ENCODE data around the gene NXPH4. TPM values are rescaled to one million over a fixed set of nuclear protein-coding genes. Genes with fewer than 3 reads are reported as not detected.

Gene NXPH4
- total RNA-seq, 1 donor from 2014 or later, result not detected

- no peak for TF ChIP-seq CTCF (IDR thresholded peaks at IDR 0.05; ENCODE audit: unreplicated experiment)
- no peak overlapping the region for H3K27ac Mint-ChIP-seq (ENCODE audit: unreplicated experiment)
- DNase-seq (ENCODE audit: low spot score), result peak; percentile 8
Measured at GRCh38 chr12:57236925-57237595, 20.5 kb downstream of the NXPH4 start.

GRCh38 chr12:57237596-57237931 lies 21.0 kb downstream of the NXPH4 start:
- Mint-ChIP-seq H3K4me1 (ENCODE audit: unreplicated experiment) (peaks cover 23% of the 10 kb centered on the region), H3K27ac (ENCODE audit: unreplicated experiment) (no peak overlapping the region), H3K36me3 (ENCODE audit: low read depth, unreplicated experiment) (peaks cover 35% of the 10 kb centered on the region), H3K27me3 (ENCODE audit: unreplicated experiment) (peaks cover 37% of the 10 kb centered on the region), H3K9me3 (ENCODE audit: unreplicated experiment) (no peaks in the 10 kb centered on the region), H3K4me3 (ENCODE audit: unreplicated experiment) (peak overlapping the region; percentile 71)
- no peak for TF ChIP-seq CTCF (IDR thresholded peaks at IDR 0.05; ENCODE audit: unreplicated experiment)
- DNase-seq (ENCODE audit: low spot score), result no peak

More at GRCh38 chr12:57236925-57237595, 20.5 kb downstream of the NXPH4 start:
- Mint-ChIP-seq H3K4me1 (ENCODE audit: unreplicated experiment) (peaks cover 23% of the 10 kb centered on the region), H3K4me3 (ENCODE audit: unreplicated experiment) (peak overlapping the region; percentile 71), H3K9me3 (ENCODE audit: unreplicated experiment) (no peaks in the 10 kb centered on the region), H3K27me3 (ENCODE audit: unreplicated experiment) (peaks cover 35% of the 10 kb centered on the region), H3K36me3 (ENCODE audit: low read depth, unreplicated experiment) (peaks cover 35% of the 10 kb centered on the region)

- TF ChIP-seq CTCF (IDR thresholded peaks at IDR 0.05; ENCODE audit: unreplicated experiment), result no peak
- Mint-ChIP-seq H3K27me3 (ENCODE audit: unreplicated experiment) (peaks cover 39% of the 10 kb centered on the region), H3K4me1 (ENCODE audit: unreplicated experiment) (peaks cover 23% of the 10 kb centered on the region), H3K36me3 (ENCODE audit: low read depth, unreplicated experiment) (peaks cover 30% of the 10 kb centered on the region), H3K4me3 (ENCODE audit: unreplicated experiment) (peak overlapping the region; percentile 85), H3K9me3 (ENCODE audit: unreplicated experiment) (no peaks in the 10 kb centered on the region), H3K27ac (ENCODE audit: unreplicated experiment) (peak overlapping the region; percentile 64)
- DNase-seq (ENCODE audit: low spot score), result peak; percentile 13
Measured at GRCh38 chr12:57237932-57238853, 21.6 kb downstream of the NXPH4 start.

GRCh38 chr12:57238854-57239554 lies 22.4 kb downstream of the NXPH4 start:
- Mint-ChIP-seq H3K4me3 (ENCODE audit: unreplicated experiment) (peak overlapping the region; percentile 85), H3K27ac (ENCODE audit: unreplicated experiment) (peak overlapping the region; percentile 64)

More at GRCh38 chr12:57238854-57239554, 22.4 kb downstream of the NXPH4 start:
- peak; percentile 96 for DNase-seq (ENCODE audit: low spot score)
- Mint-ChIP-seq H3K4me1 (ENCODE audit: unreplicated experiment) (peaks cover 23% of the 10 kb centered on the region), H3K36me3 (ENCODE audit: low read depth, unreplicated experiment) (peaks cover 26% of the 10 kb centered on the region), H3K9me3 (ENCODE audit: unreplicated experiment) (no peaks in the 10 kb centered on the region), H3K27me3 (ENCODE audit: unreplicated experiment) (peaks cover 40% of the 10 kb centered on the region)
- TF ChIP-seq CTCF (IDR thresholded peaks at IDR 0.05; ENCODE audit: unreplicated experiment), result peak; percentile 100

Measured in endothelial cell (in vitro differentiated cells).